Common myeloid progenitor, CD34-positive (primary cell): ENCODE data around the gene LRRC8D.

ENCODE experiments used
- CTCF ChIA-PET: fragments of 350-600 bp; sonication (Branson Sonifier 250); formaldehyde crosslinking; loops from one replicate; lab custom pipeline; 2021; ENCODE audit warnings: antibody characterized with exemption; lab: Charles Lee
- POLR2A ChIA-PET: fragments of 350-600 bp; sonication (Branson Sonifier 250); formaldehyde crosslinking; loops from one replicate; lab custom pipeline; 2021; ENCODE audit warnings: antibody characterized with exemption; lab: Charles Lee
- DNase-seq, 3 donors: peaks; one replicate each; pipeline versions ENCODE4 v3.0.0 to v3.0.0-alpha.2; 2013
- H3K27ac ChIP-seq, 2 experiments: 1 replicate in 1 of 2; 2 replicates in 1 of 2; pipeline ENCODE4 v1.7.0; 2013; ENCODE audit warnings: inconsistent platforms in 2 of 2, low read length in 2 of 2, mild to moderate bottlenecking in 2 of 2, low read depth in 1 of 2, moderate library complexity in 1 of 2; ENCODE audit not compliant: severe bottlenecking in 2 of 2, insufficient read depth in 1 of 2, poor library complexity in 1 of 2
- H3K27me3 ChIP-seq, 5 experiments: replicated peaks in 2 of 5; 1 replicate in 3 of 5; 2 replicates in 2 of 5; pipeline versions ENCODE4 v1.6.1 to v1.7.0; 2013; ENCODE audit warnings: low read length in 4 of 5, mild to moderate bottlenecking in 2 of 5, moderate library complexity in 2 of 5, inconsistent platforms in 1 of 5; ENCODE audit not compliant: insufficient read depth in 5 of 5, control insufficient read depth in 4 of 5
- H3K36me3 ChIP-seq, 4 experiments: 1 replicate in 2 of 4; 2 replicates in 2 of 4; pipeline versions ENCODE4 v1.6.1 to v1.7.0; 2013; ENCODE audit warnings: low read length in 3 of 4, control low read depth in 1 of 4, mild to moderate bottlenecking in 1 of 4; ENCODE audit not compliant: control insufficient read depth in 4 of 4, insufficient read depth in 4 of 4
- H3K4me1 ChIP-seq, 4 experiments: 1 replicate in 3 of 4; 2 replicates in 1 of 4; pipeline versions ENCODE4 v1.6.1 to v1.7.1; 2013; ENCODE audit warnings: low read length in 3 of 4, mild to moderate bottlenecking in 3 of 4, control low read depth in 1 of 4, inconsistent platforms in 1 of 4, moderate library complexity in 1 of 4; ENCODE audit not compliant: control insufficient read depth in 4 of 4, insufficient read depth in 4 of 4; ENCODE audit errors: control extremely low read depth in 1 of 4
- H3K4me3 ChIP-seq, 7 experiments: 1 replicate in 4 of 7; 2 replicates in 3 of 7; pipeline versions ENCODE4 v1.5.1 to v1.7.0; 2013; ENCODE audit warnings: mild to moderate bottlenecking in 7 of 7, low read length in 6 of 7, moderate library complexity in 6 of 7, inconsistent platforms in 2 of 7, low read depth in 2 of 7, control low read depth in 1 of 7; ENCODE audit not compliant: insufficient read depth in 4 of 7, control insufficient read depth in 1 of 7; ENCODE audit errors: extremely low read depth in 1 of 7
- H3K9me3 ChIP-seq, 5 experiments: 1 replicate in 4 of 5; 2 replicates in 1 of 5; pipeline versions ENCODE4 v1.6.1 to v1.7.1; 2013; ENCODE audit warnings: low read length in 4 of 5, mild to moderate bottlenecking in 2 of 5, inconsistent platforms in 1 of 5, low read depth in 1 of 5, moderate library complexity in 1 of 5; ENCODE audit not compliant: control insufficient read depth in 4 of 5, insufficient read depth in 2 of 5; ENCODE audit errors: control extremely low read depth in 1 of 5
- WGBS: methylation state at CpG from one replicate; pipeline ENCODE4 v1.1.5; 2013; ENCODE audit not compliant: insufficient coverage; 5-methylcytosine and 5-hydroxymethylcytosine counted together

LRRC8D gene

GRCh38 chr1:89962742-89963075, 141.9 kb downstream of the LRRC8D start:
- DNase-seq, result no peak
- POLR2A ChIA-PET, result no interaction called here
- CTCF ChIA-PET, result interaction anchor here (0.8 to 1.7 kb wide), 8 partner anchors 9 to 182 kb away, joined by 3 to 5 read pairs (median 3); no protein-coding TSS in a partner anchor

GRCh38 chr1:89965193-89965768, 144.4 kb downstream of the LRRC8D start:
- Histone ChIP-seq H3K9me3 (no peaks in the 10 kb centered on the region), H3K4me1 (peaks cover 16 to 25% (median 19%) of the 10 kb centered on the region in 4 experiments), H3K36me3 (no peaks in the 10 kb centered on the region), H3K27me3 (no peaks in the 10 kb centered on the region), H3K27ac (no peak overlapping the region), H3K4me3 (no peak overlapping the region)
- WGBS, result 83% methylated on average over 1 of the region's 4 CpGs
- peak in 1 of 3 donors; percentile 20 for DNase-seq
- POLR2A ChIA-PET, result no interaction called here
- CTCF ChIA-PET, result interaction anchor here (0.6 to 1.5 kb wide), 4 partner anchors 10 to 165 kb away, joined by 3 to 7 read pairs (median 3); no protein-coding TSS in a partner anchor

More at GRCh38 chr1:89962742-89963075, 141.9 kb downstream of the LRRC8D start:
- Histone ChIP-seq H3K4me3 (no peak overlapping the region), H3K36me3 (no peaks in the 10 kb centered on the region), H3K27me3 (no peaks in the 10 kb centered on the region), H3K27ac (no peak overlapping the region), H3K9me3 (peaks cover 0 to 11% (median 3%) of the 10 kb centered on the region in 5 experiments), H3K4me1 (peaks cover 16 to 25% (median 19%) of the 10 kb centered on the region in 4 experiments)
- WGBS, result no CpG with 5 or more reads among the region's 1 CpG

DNA sequence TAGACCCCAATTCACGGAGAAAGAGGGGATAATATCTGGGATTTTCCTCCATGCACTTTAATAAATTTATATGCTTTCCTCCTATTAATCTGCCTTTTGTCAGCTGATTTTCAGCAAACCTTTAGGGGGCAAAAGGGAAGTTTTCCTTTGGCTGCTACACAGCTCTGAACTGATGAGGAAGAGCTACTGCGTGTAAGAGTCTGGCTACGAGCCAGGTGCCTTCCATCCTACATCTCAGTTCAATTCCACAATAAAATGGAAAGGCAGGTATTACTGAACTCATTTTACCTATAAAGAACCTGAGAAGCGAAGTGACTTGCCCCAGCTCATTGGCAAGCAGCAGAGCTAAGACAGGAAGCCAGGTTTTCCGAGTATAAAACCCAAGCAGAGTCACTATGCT, 145.8 kb downstream of the LRRC8D start:
- Histone ChIP-seq H3K9me3 (no peaks in the 10 kb centered on the region), H3K27ac (no peak overlapping the region), H3K36me3 (no peaks in the 10 kb centered on the region), H3K27me3 (no peaks in the 10 kb centered on the region), H3K4me1 (peaks cover 16 to 25% (median 19%) of the 10 kb centered on the region in 4 experiments), H3K4me3 (peak overlapping the region in 4 of 7 experiments; percentile 6 to 54 (median 32))
- POLR2A ChIA-PET, result no interaction called here
- peak; percentile 51 to 64 (median 64) for DNase-seq
- 13% methylated on average over 3 of the region's 5 CpGs for WGBS
- CTCF ChIA-PET, result interaction anchor here (0.6 to 2.7 kb wide), 6 partner anchors 9 to 161 kb away, joined by 3 to 9 read pairs (median 4); no protein-coding TSS in a partner anchor

DNA sequence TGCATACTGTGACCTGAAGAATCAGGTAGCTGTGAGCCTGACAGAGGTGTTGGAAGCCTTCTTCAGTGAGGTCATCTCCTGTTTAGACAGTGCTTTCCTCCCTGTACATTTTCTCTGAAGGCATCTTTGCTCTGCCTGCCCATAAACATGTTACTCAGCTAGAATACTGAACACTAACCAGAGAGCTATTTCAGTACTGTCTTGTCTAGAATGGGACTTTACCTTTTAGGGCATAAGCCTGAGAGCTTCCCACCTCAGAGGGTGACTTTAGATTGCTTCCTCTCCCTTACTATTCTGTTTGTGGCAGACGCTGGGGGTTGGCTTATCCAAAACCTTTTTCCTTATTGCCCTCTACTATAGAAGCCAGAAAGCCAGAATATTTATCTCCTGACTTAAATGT, 150.8 kb downstream of the LRRC8D start:
- DNase-seq, result no peak
- no peaks in the 10 kb centered on the region for H3K36me3 ChIP-seq
- H3K4me3 ChIP-seq, result no peak overlapping the region
- H3K4me1 ChIP-seq, result peaks cover 11 to 30% (median 26%) of the 10 kb centered on the region in 4 experiments
- no peaks in the 10 kb centered on the region for H3K9me3 ChIP-seq
- H3K27ac ChIP-seq, result no peak overlapping the region
- CTCF ChIA-PET, result interaction anchor here (0.9 to 2.0 kb wide), 5 partner anchors 8 to 163 kb away, joined by 3 to 6 read pairs (median 3); no protein-coding TSS in a partner anchor
- POLR2A ChIA-PET, result no interaction called here
- no CpG with 5 or more reads among the region's 1 CpG for WGBS
- no peaks in the 10 kb centered on the region for H3K27me3 ChIP-seq

- ChIA-PET POLR2A (no interaction called here), CTCF (interaction anchor here (0.9 to 2.0 kb wide), 6 partner anchors 9 to 163 kb away, joined by 3 to 6 read pairs (median 4); no protein-coding TSS in a partner anchor)
- no peaks in the 10 kb centered on the region for H3K36me3 ChIP-seq
Measured at GRCh38 chr1:89972024-89972423, 151.2 kb downstream of the LRRC8D start.

GRCh38 chr1:89973471-89974127, 152.8 kb downstream of the LRRC8D start:
- ChIA-PET POLR2A (no interaction called here), CTCF (interaction anchor here (1.0 to 1.9 kb wide), 5 partner anchors 12 to 187 kb away, joined by 3 to 5 read pairs (median 3); no protein-coding TSS in a partner anchor)
- Histone ChIP-seq H3K36me3 (no peaks in the 10 kb centered on the region), H3K4me3 (peak overlapping the region in 3 of 7 experiments; percentile 13 to 40 (median 17)), H3K4me1 (peaks cover 7 to 26% (median 22%) of the 10 kb centered on the region in 4 experiments), H3K27ac (no peak overlapping the region), H3K9me3 (no peaks in the 10 kb centered on the region), H3K27me3 (no peaks in the 10 kb centered on the region)
- 0% methylated on average over 1 of the region's 8 CpGs for WGBS
- peak; percentile 56 to 85 (median 81) for DNase-seq

More at GRCh38 chr1:89972024-89972423, 151.2 kb downstream of the LRRC8D start:
- Histone ChIP-seq H3K9me3 (no peaks in the 10 kb centered on the region), H3K4me1 (peaks cover 7 to 26% (median 22%) of the 10 kb centered on the region in 4 experiments), H3K27me3 (no peaks in the 10 kb centered on the region), H3K27ac (no peak overlapping the region), H3K4me3 (no peak overlapping the region)
- DNase-seq, result no peak

DNA sequence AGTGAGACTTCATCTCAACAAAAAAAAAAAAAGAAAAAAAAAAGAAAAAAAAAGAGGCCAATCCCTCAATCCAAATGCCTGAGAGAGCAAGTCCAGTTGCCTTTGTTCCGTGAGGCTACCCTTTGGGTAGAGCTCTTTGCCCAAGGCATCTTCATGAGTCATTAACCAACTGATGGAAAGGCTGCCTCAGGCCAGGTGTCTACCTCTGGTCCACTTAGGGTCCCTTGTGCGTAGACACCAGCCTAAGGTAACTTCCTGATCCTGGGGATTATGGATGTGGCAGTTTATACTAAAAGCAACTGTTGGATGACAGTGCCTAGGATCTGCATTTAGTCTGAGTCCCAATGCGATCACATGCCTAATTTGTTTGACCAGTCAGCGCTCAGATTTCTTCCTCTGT, 153.4 kb downstream of the LRRC8D start:
- H3K27me3 ChIP-seq, result no peaks in the 10 kb centered on the region
- no peak for DNase-seq
- H3K4me1 ChIP-seq, result peaks cover 7 to 26% (median 22%) of the 10 kb centered on the region in 4 experiments
- H3K9me3 ChIP-seq, result no peaks in the 10 kb centered on the region
- POLR2A ChIA-PET, result no interaction called here
- CTCF ChIA-PET, result interaction anchor here (1.0 kb wide), 2 partner anchors 118 to 188 kb away, joined by 3 read pairs; no protein-coding TSS in a partner anchor
- no peaks in the 10 kb centered on the region for H3K36me3 ChIP-seq
- 92% methylated on average over 3 of the region's 4 CpGs for WGBS
- no peak overlapping the region for H3K4me3 ChIP-seq
- no peak overlapping the region for H3K27ac ChIP-seq
